ENCODE results near the gene TIMM10B. TPM values are rescaled to one million over a fixed set of nuclear protein-coding genes. Genes with fewer than 3 reads are reported as not detected.

TIMM10B gene
- total RNA-seq: 21.7 TPM

DNA sequence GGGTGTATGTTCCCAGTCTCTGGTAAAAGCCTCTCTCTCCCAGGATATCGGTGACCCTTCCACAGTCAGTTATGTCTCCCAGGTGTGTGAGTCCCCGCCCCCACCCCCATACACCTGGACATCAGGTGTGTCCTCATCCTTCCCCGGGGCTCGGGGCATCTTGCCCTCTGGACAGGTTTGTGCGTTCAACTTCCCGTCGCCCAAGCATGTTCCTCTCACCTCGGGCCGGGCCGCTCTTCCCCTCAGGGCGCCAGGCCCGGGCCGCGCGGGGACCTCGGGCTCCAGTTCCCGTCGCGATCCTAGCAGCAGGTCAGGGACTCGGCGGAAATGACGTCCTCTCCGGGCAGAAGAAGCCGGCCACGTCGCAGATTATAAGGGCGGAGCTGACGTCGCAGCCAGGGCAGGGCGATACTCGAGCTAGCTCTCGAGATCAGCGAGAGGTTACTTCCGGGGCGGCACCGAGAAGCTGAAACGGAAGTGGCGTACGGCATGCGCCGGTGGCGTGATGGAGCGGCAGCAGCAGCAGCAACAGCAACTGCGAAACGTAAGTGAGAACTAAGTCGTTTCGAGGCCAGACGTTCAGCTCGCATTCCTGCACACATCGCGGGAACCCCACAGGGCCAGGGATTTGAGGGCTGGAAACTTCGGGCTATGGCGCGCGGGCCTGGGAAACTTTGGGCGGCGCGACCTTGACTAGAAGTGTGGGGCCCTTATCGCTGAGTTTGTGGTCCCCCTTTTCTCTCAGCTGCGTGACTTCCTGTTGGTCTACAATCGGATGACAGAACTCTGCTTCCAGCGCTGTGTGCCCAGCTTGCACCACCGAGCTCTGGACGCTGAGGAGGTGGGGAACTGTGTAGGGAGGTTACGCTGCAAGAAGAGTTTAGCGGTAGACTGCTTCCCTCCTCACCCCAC, at the start of gene TIMM10B, which contains the start of gene ARFIP2:
Gene TIMM10B (plus strand): TSS at position 490 of the 912 bp plus-strand sequence. CDS start 16 bp downstream, at position 506.
Gene ARFIP2 (minus strand): TSS at position 320 of the 912 bp plus-strand sequence. CDS start 910 bp downstream, outside the sequence.
- peak; percentile 99 for DNase-seq

DNA sequence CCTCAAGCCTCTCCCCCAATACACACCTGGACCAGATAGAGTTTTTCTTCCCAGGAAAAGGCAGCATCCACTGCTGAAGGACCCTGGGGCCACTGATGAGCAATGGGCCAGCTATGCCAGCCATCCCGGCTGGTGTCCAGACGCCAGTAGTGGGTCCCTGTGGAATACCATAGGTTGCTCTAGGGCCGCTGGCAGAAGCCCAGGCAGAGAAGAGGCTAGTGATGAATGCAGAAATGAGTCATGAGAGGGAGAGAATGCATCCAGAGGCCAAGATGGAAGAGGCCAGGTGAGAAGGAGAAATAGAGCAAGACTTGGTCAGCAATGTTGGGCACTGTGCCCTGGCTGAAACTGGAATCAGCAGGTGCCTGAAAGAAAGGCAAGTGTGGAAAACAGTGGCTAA, 49.4 kb upstream of the TIMM10B start:
- no peak for DNase-seq

DNA sequence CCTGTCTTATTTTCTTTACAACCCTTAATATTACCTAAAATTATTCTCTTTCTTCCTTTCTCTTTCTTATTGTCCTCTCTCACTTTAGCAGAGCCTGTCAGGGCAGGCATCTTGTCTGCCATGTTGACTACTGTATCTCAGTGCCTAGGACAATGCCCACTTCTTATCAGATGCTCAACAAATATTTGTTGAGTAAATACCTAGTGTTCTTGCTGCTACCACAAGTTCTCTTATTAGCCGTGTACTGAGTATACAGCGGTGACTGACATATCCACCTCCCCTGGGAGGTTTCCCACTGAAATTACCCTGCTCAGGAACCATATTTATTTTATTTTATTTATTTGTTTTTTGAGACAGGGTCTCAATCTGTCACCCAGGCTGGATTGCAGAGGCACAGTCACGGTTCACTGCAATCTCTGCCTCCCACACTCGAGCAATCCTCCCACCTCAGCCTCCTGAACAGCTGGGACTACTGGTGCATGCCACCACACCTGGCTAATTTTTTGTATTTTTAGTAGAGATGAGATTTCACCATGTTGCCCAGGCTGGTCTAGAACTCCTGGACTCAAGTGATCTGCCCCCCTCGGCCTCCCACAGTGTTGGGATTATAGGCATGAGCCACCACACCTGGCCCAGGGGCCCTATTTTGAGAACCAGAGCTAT, 47.2 kb upstream of the TIMM10B start:
- DNase-seq: no peak

DNA sequence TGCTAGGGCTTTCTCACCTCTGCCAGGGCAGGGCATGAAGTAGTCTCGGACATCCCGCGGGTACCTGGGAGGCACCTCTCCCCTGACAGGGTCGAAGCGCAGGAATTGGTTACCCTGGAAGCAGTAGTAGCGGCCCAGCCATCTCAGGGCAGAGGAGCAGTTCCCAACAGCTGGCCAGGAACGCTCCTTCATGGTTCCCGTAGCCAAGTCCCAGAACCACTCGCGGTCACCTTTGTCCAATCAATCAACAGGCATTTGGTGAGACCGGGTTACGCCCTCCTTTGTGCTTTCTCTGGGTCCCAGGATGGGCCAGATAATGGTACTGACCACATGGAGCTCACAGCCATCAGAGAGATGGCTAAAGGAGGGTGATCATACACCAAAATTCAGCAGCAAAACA, 43.9 kb upstream of the TIMM10B start:
- no peak for DNase-seq

- DNase-seq: no peak
These were observed 43.3 kb upstream of the TIMM10B start for GRCh38 chr11:6437993-6438392.

- peak; percentile 9 for DNase-seq
These were observed 42.2 kb upstream of the TIMM10B start for GRCh38 chr11:6438979-6439571.

- no peak for DNase-seq
These were observed 40.4 kb upstream of the TIMM10B start, which contains the start of gene HPX for GRCh38 chr11:6440906-6441358. TSS of gene HPX (minus strand) at chr11:6440987. CDS start at chr11:6440963, 24 bp downstream.

DNA sequence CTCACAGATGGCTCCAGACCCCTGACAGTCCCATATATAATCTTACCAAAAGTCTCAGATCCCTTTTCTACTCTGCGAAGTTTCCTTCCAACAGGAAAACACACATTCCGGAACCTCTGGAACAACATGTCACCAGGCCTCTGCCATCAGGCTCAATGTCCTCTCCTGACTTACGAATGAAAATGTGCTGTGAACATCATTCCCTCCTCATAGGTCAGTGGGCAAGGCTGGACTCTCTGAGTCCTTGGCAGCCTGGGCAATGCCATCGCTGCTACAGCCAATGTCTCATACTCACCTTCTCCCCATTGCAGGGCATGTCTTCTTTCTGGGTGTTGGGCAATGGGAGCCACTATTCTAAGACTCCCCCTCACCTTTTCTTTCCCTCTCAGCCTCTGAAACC, 38.9 kb upstream of the TIMM10B start:
- DNase-seq: no peak

DNA sequence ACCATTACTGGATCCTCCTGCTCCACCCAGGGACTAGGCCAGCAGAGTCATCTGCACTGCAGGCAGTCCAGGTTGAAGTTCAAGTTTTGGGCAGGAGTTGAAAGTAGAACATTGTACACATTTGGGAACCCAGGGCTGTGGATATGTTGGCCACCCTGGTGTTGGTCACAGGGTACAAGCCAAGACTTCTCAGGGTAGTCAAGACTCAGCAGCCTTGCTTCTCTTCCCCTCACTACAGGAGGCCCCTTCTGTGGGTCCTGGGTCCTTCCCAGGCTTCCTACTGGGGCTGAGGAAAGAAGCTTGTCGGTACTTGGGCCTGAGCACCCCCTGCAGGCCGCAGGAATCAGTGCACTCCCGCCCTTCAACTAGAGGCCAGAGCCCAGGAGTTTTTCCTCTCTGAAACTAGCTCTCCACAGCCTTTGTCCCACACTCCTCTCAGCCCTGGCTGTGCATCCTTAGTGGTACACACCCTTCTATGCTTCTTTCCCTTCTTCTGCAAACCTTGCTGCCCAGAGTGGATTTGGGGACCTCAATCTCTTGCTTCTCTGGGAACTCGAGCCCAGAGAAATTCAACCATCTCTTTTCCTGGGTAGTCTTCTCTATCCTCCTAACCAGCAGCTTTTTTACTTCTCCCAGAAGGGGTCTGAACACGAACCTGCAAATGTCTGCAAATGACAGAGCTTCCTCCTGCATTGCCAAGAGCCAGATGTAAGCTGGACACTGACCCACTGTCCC, 37.9 kb upstream of the TIMM10B start:
- DNase-seq: peak; percentile 9

DNA sequence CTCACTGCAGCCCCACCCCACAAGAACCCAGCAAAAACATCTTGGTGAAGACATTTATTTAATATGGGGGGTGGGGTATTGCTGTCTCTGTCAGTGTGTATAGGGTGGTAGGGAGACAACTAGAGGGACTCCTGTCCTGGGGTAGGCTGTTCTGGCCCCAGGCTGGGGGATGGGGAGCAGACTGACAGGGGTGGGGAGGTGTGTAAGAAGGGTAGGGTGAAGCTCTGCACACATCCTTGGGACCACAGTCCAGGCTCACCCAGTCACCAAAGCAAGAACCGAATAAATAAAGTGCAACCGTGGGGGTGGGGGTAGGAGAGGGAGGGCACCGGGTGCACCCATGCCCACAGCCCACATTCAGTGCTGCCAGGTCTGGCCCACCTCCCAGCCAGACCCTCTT, 32.7 kb upstream of the TIMM10B start:
- no peak for DNase-seq

- DNase-seq: no peak
These were observed 29.1 kb upstream of the TIMM10B start for GRCh38 chr11:6452219-6452618.

DNA sequence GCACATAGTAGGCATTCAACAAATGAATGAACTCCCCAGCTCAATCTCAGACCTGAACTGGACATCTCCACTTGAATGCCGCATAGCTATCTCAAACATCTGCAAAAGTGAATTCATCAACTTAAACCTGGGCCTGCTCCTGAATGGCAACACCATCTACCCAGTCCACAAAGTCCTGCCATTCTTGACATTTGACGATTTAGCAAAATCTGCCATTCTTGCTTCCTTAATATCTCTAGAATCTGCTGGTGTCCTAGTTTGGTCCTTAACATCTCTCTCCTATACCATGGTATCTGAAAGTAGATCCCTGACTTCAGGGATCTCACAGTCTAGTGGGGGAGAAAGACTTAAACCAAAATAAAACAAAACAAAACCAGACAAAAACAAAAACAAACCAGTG, 28.1 kb upstream of the TIMM10B start:
- DNase-seq: no peak

DNA sequence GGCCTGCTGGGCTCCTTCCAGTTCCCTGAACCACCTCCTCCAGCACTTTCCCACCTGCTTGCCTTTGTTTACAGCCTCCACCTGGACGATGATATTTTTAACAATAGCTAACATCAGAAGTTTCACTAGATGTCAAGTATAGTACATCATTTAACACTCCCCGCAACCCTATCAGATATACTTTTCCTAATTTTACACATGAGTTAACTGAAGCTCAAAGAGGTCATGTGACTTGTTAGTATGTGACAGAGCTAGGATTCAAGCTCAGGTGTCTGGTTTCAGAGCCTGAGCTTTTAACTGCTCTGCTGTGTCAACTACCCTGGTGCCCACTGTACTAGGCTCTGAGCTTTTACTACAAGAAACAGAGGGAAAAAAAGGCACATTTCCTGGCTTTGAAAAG, 26.2 kb upstream of the TIMM10B start:
- no peak for DNase-seq

DNA sequence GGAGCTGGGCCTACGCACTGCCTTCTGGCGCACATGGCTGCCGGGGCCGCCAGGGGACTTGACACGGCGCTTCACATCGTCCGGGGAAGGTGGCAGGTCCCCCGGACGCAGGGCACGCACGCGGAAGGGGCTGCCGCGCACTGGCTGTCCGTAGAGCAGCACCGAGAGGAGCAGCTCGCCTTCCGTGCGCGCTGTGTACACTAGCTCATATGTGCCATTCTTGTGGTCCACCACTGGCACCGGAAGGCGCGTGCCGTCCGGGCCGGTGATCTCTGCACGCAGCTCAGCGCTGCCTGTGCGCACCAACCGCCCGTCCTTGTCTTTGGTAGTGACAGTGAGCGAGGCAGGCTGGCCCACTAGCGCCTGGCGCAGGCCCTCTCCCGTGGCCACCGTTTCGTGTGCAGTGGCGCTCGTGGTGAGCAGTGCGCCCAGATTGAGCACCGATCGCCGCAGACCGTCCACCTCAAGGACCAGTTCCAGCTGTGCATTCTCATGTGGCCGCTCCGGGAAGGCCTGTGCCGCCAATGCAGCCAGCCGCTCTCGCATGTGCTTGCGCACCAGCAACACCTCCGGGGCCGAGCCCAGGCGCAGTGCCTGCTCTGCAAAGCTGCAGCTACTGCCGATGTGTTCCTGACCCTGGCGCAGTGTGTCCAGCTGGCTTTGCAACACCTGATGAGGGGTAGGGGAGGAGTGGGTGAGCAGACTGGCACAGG, 24.8 kb upstream of the TIMM10B start:
- no peak for DNase-seq

- no peak for DNase-seq
These were observed 23.6 kb upstream of the TIMM10B start for GRCh38 chr11:6457581-6458320.

GRCh38 chr11:6458352-6459098, 22.8 kb upstream of the TIMM10B start:
- no peak for DNase-seq

DNA sequence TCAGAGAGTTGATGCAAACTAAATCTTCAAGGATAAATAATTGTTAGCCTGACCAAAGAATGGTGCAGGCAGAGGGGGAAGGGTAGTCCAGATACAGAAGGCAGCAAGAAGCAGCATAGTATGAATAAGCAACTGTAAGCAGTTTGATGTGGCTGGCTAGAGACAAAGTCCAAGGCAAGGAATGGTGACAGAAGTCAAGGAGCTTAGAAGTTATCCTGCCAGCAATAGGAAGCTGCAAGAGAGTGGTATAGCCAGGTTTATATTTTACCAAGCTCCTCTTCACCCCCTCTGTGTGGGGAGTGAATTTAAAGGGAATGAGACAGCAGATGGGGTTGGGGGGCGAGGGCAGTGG, 22.2 kb upstream of the TIMM10B start:
- no peak for DNase-seq

- DNase-seq: peak; percentile 63
These were observed 12.4 kb upstream of the TIMM10B start for GRCh38 chr11:6468712-6469495.

DNA sequence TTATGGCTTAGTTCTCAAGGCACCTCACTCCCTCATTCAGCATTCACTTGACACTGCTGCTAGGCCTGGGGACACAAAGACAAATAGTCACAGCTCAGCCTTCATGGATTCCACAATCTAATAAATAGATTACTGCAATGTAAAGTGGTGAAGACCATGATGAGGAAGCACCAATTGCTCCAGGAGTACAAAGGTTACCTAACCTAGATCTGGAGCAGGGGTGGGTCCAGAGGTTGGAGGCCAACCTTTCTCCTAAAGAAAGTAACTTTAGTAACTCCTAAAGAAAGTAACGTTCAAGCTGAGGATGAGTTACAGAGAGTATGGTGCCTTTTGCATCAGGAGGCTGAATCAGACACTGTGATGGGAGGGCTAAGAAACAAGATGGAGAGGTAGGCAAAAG, 11.7 kb upstream of the TIMM10B start:
- no peak for DNase-seq

Measured in skin of body (tissue), 2 donors.